ENCODE measurements around the gene UBXN4. TPM values are rescaled to one million over a fixed set of nuclear protein-coding genes. Genes with fewer than 3 reads are reported as not detected.

Gene UBXN4
- total and polyA plus RNA-seq, 2 donors from 2014 or later: 33.0 to 96.8 TPM

DNA sequence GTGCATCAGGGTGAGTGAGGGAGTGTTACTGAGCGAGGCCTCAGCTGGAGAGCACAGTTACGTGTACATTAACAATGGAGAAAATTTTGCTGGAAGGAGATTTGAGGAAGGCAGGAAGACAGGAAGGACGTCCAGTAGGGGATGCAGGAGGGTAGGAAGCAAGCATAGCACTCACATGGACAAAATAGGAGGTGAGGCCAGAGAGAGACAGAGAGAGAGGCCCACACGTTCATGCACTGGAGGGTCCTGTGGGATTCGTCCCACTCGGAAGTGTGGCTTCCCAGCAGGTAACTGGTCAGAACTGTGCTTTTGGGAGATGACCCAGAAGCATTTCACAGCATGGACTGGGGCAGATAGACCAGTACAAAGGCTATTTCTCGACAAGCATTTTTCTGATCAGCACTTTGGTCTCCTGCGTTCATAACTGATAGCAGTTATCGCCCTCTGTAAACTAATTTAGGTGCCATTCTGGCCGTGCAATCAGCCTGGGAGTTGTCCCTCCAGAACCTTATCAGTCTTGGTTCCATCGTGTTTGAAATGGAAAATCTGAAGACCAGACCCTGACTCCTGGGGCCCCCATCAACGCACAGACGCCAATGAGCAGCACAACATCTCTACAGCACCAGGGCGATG lies 89.6 kb downstream of the UBXN4 start:
- no peaks in the 10 kb centered on the region for H3K4me1 ChIP-seq (ENCODE audit: control insufficient read depth in 2 of 3, insufficient read depth in 2 of 3, low read depth in 1 of 3, low read length in 3 of 3)
- intact Hi-C loops (cut with DNase I): no loop called here

GRCh38 chr2:135832891-135833290 lies 91.2 kb downstream of the UBXN4 start:
- intact Hi-C loops (cut with DNase I): no loop called here
- TF ChIP-seq, protein P1, sequence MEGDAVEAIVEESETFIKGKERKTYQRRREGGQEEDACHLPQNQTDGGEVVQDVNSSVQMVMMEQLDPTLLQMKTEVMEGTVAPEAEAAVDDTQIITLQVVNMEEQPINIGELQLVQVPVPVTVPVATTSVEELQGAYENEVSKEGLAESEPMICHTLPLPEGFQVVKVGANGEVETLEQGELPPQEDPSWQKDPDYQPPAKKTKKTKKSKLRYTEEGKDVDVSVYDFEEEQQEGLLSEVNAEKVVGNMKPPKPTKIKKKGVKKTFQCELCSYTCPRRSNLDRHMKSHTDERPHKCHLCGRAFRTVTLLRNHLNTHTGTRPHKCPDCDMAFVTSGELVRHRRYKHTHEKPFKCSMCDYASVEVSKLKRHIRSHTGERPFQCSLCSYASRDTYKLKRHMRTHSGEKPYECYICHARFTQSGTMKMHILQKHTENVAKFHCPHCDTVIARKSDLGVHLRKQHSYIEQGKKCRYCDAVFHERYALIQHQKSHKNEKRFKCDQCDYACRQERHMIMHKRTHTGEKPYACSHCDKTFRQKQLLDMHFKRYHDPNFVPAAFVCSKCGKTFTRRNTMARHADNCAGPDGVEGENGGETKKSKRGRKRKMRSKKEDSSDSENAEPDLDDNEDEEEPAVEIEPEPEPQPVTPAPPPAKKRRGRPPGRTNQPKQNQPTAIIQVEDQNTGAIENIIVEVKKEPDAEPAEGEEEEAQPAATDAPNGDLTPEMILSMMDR (IDR thresholded peaks at IDR 0.05; ENCODE audit: borderline replicate concordance, extremely low read depth, insufficient read depth): no peak
- Histone ChIP-seq H3K27ac (ENCODE audit: low read depth in 2 of 2, low read length in 2 of 2) (no peak overlapping the region), H3K9me3 (ENCODE audit: control insufficient read depth in 2 of 3, insufficient read depth in 1 of 3, low read length in 3 of 3) (no peaks in the 10 kb centered on the region), H3K36me3 (ENCODE audit: control insufficient read depth in 2 of 3, insufficient read depth in 3 of 3, low read length in 3 of 3) (no peaks in the 10 kb centered on the region), H3K4me3 (ENCODE audit: low read length in 3 of 3) (no peak overlapping the region), H3K9ac (ENCODE audit: low read length in 3 of 3) (no peak overlapping the region), H3K4me1 (ENCODE audit: control insufficient read depth in 2 of 3, insufficient read depth in 2 of 3, low read depth in 1 of 3, low read length in 3 of 3) (no peaks in the 10 kb centered on the region), H3K27me3 (ENCODE audit: control insufficient read depth, insufficient read depth, low read length) (no peaks in the 10 kb centered on the region)
- DNase-seq (no peak), FAIRE-seq (no peak)

More for the DNA sequence above, 89.6 kb downstream of the UBXN4 start:
- no peak for DNase-seq
- TF ChIP-seq, protein P1 (IDR thresholded peaks at IDR 0.05; ENCODE audit: borderline replicate concordance, extremely low read depth, insufficient read depth): no peak
- no peaks in the 10 kb centered on the region for H3K9me3 ChIP-seq (ENCODE audit: control insufficient read depth in 2 of 3, insufficient read depth in 1 of 3, low read length in 3 of 3)
- H3K9ac ChIP-seq (ENCODE audit: low read length in 3 of 3): no peak overlapping the region
- no peak for FAIRE-seq
- no peak overlapping the region for H3K4me3 ChIP-seq (ENCODE audit: low read length in 3 of 3)
- no peaks in the 10 kb centered on the region for H3K36me3 ChIP-seq (ENCODE audit: control insufficient read depth in 2 of 3, insufficient read depth in 3 of 3, low read length in 3 of 3)
- H3K27ac ChIP-seq (ENCODE audit: low read depth in 2 of 2, low read length in 2 of 2): no peak overlapping the region
- no peaks in the 10 kb centered on the region for H3K27me3 ChIP-seq (ENCODE audit: control insufficient read depth, insufficient read depth, low read length)

Other genes with a start within 250 kb of the UBXN4 start
- 6.4 TPM for gene ZRANB3, start 210.6 kb upstream of the UBXN4 start, total RNA-seq
- gene ZRANB3, start 210.6 kb upstream of the UBXN4 start, polyA plus RNA-seq (ENCODE audit: insufficient read depth, low read depth, low replicate concordance): 3.6 TPM
- 31.8 TPM for gene R3HDM1, start 210.4 kb upstream of the UBXN4 start, total RNA-seq
- gene R3HDM1, start 210.4 kb upstream of the UBXN4 start, polyA plus RNA-seq (ENCODE audit: insufficient read depth, low read depth, low replicate concordance): 9.2 TPM
- not detected for gene LCT, start 95.3 kb downstream of the UBXN4 start, total RNA-seq
- gene LCT, start 95.3 kb downstream of the UBXN4 start, polyA plus RNA-seq (ENCODE audit: insufficient read depth, low read depth, low replicate concordance): 0.19 TPM
- gene MCM6, start 134.6 kb downstream of the UBXN4 start, total RNA-seq: 11.9 TPM
- 10.1 TPM for gene MCM6, start 134.6 kb downstream of the UBXN4 start, polyA plus RNA-seq (ENCODE audit: insufficient read depth, low read depth, low replicate concordance)
- 77.4 TPM for gene DARS1, start 243.8 kb downstream of the UBXN4 start, total RNA-seq
- gene DARS1, start 243.8 kb downstream of the UBXN4 start, polyA plus RNA-seq (ENCODE audit: insufficient read depth, low read depth, low replicate concordance): 39.5 TPM

All from kidney (tissue), 14 donors.